ENCODE measurements around the gene SPATA31D1. TPM values are rescaled to one million over a fixed set of nuclear protein-coding genes. Genes with fewer than 3 reads are reported as not detected.

The SPATA31D1 gene
- total RNA-seq, result under 0.01 and 0.25 TPM in 2 replicates

GRCh38 chr9:81988472-81988871, at the start of gene SPATA31D1:
TSS of gene SPATA31D1 (plus strand) at chr9:81988772. CDS start at chr9:81988819, 47 bp downstream.

DNA sequence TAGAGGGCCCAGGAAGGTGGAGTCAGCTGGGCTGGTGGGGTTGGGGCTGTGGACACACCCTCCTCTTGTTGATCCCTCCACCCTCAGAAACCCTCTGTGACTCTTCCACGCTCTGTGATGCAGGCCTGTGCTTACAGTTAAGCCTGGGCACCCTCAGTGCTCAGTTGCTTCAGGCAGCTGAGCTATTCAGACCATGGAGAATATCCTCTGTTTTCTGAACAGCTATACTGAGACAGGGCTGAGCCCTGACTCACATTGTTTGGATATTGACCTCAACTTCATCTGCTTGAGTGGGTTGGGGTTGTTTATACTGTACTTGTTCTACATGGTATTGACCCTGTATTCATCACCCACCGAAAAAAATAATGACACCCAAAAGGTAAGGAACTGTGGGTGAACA, 45.2 kb upstream of the SPATA31D1 start, which contains the start of gene SPATA31D3:
SPATA31D3 (plus strand) TSS at position 108 of the 400 bp plus-strand sequence; CDS start at position 194, 86 bp downstream.

Other genes with a start within 250 kb of the SPATA31D1 start
- under 0.01 TPM in 1 of 2 replicates, not detected in the other for gene SPATA31D4, start 60.3 kb upstream of the SPATA31D1 start, total RNA-seq
- not detected in 2 replicates for gene SPATA31D3, start 45.3 kb upstream of the SPATA31D1 start, total RNA-seq

Data from uterine smooth muscle cell (primary cell).